HEK293 (cell line): ENCODE results near the gene GNG4.

Experiments
- CTCF ChIA-PET: fragments of 350-600 bp; formaldehyde crosslinking; extraction: SDS; loops from one replicate; lab custom pipeline; 2021; ENCODE audit warnings: antibody characterized with exemption; lab: Yijun Ruan, JAX
- POLR2A ChIA-PET: fragments of 300-600 bp; formaldehyde crosslinking; extraction: SDS; loops from one replicate; lab custom pipeline; 2020; ENCODE audit warnings: antibody characterized with exemption, inconsistent platforms; lab: Yijun Ruan, JAX
- H3K27ac ChIP-seq: fragments of 200-500 bp; sonication (Bioruptor generic); 2 replicates; pipeline ENCODE4 v1.5.1; 2014; ENCODE audit warnings: low read depth, low read length, control low read depth, inconsistent platforms; ENCODE audit errors: extremely low read depth
- H3K36me3 ChIP-seq, 2 experiments: fragments of 200-500 bp in 1 of 2; sonication (Bioruptor generic) in 1 of 2; 1 replicate in 1 of 2; 2 replicates in 1 of 2; pipeline ENCODE4 v1.5.1; 2014 to 2017; ENCODE audit warnings: inconsistent platforms in 2 of 2, low read length in 2 of 2; ENCODE audit not compliant: control insufficient read depth in 2 of 2, insufficient read depth in 1 of 2
- H3K4me1 ChIP-seq: fragments of 200-500 bp; sonication (Bioruptor generic); 2 replicates; pipeline ENCODE4 v1.5.1; 2014; ENCODE audit warnings: mild to moderate bottlenecking, low read length, inconsistent platforms; ENCODE audit not compliant: control insufficient read depth, insufficient read depth
- H3K4me3 ChIP-seq: 2 replicates; pipeline ENCODE4 v1.5.1; 2011; ENCODE audit warnings: low read depth, mild to moderate bottlenecking, control low read depth, low read length, moderate library complexity
- H3K9me3 ChIP-seq: fragments of 200-500 bp; sonication (Bioruptor generic); 2 replicates; pipeline ENCODE4 v1.5.1; 2014; ENCODE audit warnings: low read depth, low read length, inconsistent platforms; ENCODE audit not compliant: control insufficient read depth, insufficient read depth
- MYNN ChIP-seq: fragments of 450-650 bp; formaldehyde crosslinking; IDR thresholded peaks from 2 replicates; pipeline ENCODE4 v1.5.1; 2016; ENCODE audit warnings: missing biosample characterization, missing genetic modification characterization, borderline replicate concordance
- SP3 ChIP-seq: fragments of 450-650 bp; formaldehyde crosslinking; IDR thresholded peaks from 2 replicates; pipeline ENCODE4 v1.5.1; 2016; ENCODE audit warnings: missing biosample characterization, missing genetic modification characterization
- YY1 ChIP-seq: fragments of 450-650 bp; formaldehyde crosslinking; IDR thresholded peaks from 2 replicates; pipeline ENCODE4 v1.5.1; 2018; ENCODE audit warnings: missing biosample characterization, missing genetic modification characterization
- ZBTB17 ChIP-seq: fragments of 450-650 bp; formaldehyde crosslinking; IDR thresholded peaks from 2 replicates; pipeline ENCODE4 v1.5.1; 2016; ENCODE audit warnings: missing biosample characterization, missing genetic modification characterization
- ZNF266 ChIP-seq: fragments of 450-650 bp; formaldehyde crosslinking; IDR thresholded peaks from 2 replicates; pipeline ENCODE4 v1.5.1; 2016; ENCODE audit warnings: missing biosample characterization, missing genetic modification characterization, low read depth
- ZNF391 ChIP-seq: fragments of 450-650 bp; formaldehyde crosslinking; IDR thresholded peaks from 2 replicates; pipeline ENCODE4 v1.5.1; 2016; ENCODE audit warnings: low read depth, missing biosample characterization, missing genetic modification characterization, borderline replicate concordance
- ZNF510 ChIP-seq: fragments of 450-650 bp; formaldehyde crosslinking; IDR thresholded peaks from 2 replicates; pipeline ENCODE4 v1.5.1; 2018; ENCODE audit warnings: mild to moderate bottlenecking, missing genetic modification characterization, missing biosample characterization; ENCODE audit not compliant: insufficient replicate concordance
- ZNF529 ChIP-seq: fragments of 450-650 bp; formaldehyde crosslinking; IDR thresholded peaks from 2 replicates; pipeline ENCODE4 v1.5.1; 2017; ENCODE audit warnings: missing genetic modification characterization, missing biosample characterization; ENCODE audit not compliant: insufficient replicate concordance
- ZNF768 ChIP-seq: fragments of 450-650 bp; formaldehyde crosslinking; IDR thresholded peaks from 2 replicates; pipeline ENCODE4 v1.5.1; 2018; ENCODE audit warnings: missing biosample characterization, mild to moderate bottlenecking, missing genetic modification characterization
- TF ChIP-seq, protein P1 (sequence below): fragments of 450-650 bp; formaldehyde crosslinking; IDR thresholded peaks from 2 replicates; pipeline ENCODE4 v1.5.1; 2017; ENCODE audit warnings: missing biosample characterization, missing genetic modification characterization
- TF ChIP-seq, protein P2 (sequence below): fragments of 450-650 bp; formaldehyde crosslinking; IDR thresholded peaks from 2 replicates; pipeline ENCODE4 v1.5.1; 2016; ENCODE audit warnings: missing biosample characterization, missing genetic modification characterization
- TF ChIP-seq, protein P3 (sequence below): fragments of 450-650 bp; formaldehyde crosslinking; IDR thresholded peaks from 2 replicates; pipeline ENCODE4 v1.5.1; 2016; ENCODE audit warnings: missing biosample characterization, missing genetic modification characterization
- TF ChIP-seq, protein P4 (sequence below): fragments of 450-650 bp; formaldehyde crosslinking; IDR thresholded peaks from 2 replicates; pipeline ENCODE4 v1.5.1; 2016; ENCODE audit warnings: missing biosample characterization, missing genetic modification characterization
- TF ChIP-seq, protein P5 (sequence below): fragments of 450-650 bp; formaldehyde crosslinking; IDR thresholded peaks from 2 replicates; pipeline ENCODE4 v1.5.1; 2016; ENCODE audit warnings: missing biosample characterization, missing genetic modification characterization

Gene GNG4

DNA sequence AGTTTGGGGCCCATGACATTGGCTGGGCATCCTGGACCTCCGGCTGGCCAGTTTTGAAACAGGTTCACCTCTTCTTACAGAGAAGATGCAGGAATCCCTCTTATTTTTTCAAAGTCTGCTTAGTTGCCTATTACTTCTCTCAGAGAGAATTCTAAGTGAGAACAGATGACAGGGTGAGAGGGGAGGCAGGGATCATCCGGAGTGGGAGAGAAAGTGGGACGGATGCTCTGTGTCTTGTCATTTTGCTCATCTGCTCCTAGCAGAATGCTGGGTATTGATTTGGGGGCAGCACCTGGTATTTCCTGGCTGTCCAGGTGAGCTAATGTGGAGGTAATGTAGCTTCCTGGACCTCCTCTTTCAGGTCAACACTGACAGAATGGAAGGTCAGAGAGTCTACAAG is 32.4 kb downstream of the GNG4 start (continued):
- TF ChIP-seq, protein P1, sequence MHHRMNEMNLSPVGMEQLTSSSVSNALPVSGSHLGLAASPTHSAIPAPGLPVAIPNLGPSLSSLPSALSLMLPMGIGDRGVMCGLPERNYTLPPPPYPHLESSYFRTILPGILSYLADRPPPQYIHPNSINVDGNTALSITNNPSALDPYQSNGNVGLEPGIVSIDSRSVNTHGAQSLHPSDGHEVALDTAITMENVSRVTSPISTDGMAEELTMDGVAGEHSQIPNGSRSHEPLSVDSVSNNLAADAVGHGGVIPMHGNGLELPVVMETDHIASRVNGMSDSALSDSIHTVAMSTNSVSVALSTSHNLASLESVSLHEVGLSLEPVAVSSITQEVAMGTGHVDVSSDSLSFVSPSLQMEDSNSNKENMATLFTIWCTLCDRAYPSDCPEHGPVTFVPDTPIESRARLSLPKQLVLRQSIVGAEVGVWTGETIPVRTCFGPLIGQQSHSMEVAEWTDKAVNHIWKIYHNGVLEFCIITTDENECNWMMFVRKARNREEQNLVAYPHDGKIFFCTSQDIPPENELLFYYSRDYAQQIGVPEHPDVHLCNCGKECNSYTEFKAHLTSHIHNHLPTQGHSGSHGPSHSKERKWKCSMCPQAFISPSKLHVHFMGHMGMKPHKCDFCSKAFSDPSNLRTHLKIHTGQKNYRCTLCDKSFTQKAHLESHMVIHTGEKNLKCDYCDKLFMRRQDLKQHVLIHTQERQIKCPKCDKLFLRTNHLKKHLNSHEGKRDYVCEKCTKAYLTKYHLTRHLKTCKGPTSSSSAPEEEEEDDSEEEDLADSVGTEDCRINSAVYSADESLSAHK (tag by site-specific recombination) = no peak

DNA sequence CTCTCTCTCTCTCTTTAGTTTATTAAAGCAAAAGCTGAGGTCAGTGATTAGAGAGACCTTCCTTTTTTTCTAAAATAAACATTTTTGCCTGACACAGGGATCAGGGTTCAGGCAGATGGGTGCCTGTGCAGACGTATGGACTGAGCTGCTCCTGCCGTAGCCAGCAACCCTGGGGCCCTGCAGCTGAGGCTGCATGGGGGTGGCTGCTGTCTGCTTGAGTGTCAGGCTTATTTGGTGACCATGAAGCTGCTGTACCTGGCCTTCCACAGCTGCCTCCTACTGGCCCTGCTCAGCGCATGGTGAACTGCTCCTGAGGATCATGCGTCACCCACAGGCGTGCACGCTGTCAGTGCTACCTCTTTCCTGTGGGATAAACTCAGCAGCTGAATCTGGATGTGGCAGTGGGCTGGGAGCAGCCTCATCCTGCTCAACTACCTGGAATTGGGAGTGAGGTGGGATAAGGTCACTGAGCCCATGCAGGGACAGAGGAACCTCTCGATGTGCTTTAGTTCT is 35.1 kb downstream of the GNG4 start:
- Histone ChIP-seq H3K4me1 (no peaks in the 10 kb centered on the region), H3K36me3 (no peaks in the 10 kb centered on the region), H3K4me3 (no peak overlapping the region), H3K27ac (no peak overlapping the region), H3K9me3 (no peaks in the 10 kb centered on the region)
- POLR2A ChIA-PET = no interaction called here
- TF ChIP-seq ZBTB17 (tag by site-specific recombination) = no peak
- TF ChIP-seq, protein P2, sequence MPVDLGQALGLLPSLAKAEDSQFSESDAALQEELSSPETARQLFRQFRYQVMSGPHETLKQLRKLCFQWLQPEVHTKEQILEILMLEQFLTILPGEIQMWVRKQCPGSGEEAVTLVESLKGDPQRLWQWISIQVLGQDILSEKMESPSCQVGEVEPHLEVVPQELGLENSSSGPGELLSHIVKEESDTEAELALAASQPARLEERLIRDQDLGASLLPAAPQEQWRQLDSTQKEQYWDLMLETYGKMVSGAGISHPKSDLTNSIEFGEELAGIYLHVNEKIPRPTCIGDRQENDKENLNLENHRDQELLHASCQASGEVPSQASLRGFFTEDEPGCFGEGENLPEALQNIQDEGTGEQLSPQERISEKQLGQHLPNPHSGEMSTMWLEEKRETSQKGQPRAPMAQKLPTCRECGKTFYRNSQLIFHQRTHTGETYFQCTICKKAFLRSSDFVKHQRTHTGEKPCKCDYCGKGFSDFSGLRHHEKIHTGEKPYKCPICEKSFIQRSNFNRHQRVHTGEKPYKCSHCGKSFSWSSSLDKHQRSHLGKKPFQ (tag by site-specific recombination) = no peak
- CTCF ChIA-PET = interaction anchor here (0.6 to 2.6 kb wide), 4 partner anchors 13 to 357 kb away, joined by 3 to 19 read pairs (median 4); no protein-coding TSS in a partner anchor

DNA sequence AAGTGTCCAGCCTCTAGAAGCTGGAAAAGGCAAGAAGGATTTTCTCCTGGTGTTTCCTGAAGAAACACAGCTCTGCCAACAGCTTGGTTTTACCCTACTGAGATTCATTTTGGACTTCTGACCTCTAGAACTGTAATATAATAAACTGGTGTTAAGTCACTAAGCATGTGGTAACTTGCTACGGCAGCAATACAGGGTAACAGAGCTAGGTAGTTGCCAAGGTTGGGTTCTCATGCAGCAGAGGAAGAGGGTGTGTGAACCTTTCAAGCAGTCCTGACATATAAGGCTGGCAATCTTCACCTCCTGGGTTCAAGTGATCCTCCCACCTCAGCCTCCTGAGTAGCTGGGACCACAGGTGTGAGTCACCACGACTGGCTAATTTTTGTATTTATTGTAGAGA is 36.0 kb downstream of the GNG4 start:
- CTCF ChIA-PET = interaction anchor here (0.5 to 2.6 kb wide), 6 partner anchors 12 to 1287 kb away, joined by 4 to 19 read pairs (median 4); no protein-coding TSS in a partner anchor
- no peak overlapping the region for H3K4me3 ChIP-seq
- POLR2A ChIA-PET = no interaction called here

More for the DNA sequence above, 36.0 kb downstream of the GNG4 start:
- no peak for TF ChIP-seq MYNN (tag by site-specific recombination)
- TF ChIP-seq, protein P3, sequence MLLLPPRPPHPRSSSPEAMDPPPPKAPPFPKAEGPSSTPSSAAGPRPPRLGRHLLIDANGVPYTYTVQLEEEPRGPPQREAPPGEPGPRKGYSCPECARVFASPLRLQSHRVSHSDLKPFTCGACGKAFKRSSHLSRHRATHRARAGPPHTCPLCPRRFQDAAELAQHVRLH = no peak
- TF ChIP-seq ZNF266 (tag by site-specific recombination) = no peak
- no peak for TF ChIP-seq SP3 (tag by site-specific recombination)
- TF ChIP-seq, protein P4, sequence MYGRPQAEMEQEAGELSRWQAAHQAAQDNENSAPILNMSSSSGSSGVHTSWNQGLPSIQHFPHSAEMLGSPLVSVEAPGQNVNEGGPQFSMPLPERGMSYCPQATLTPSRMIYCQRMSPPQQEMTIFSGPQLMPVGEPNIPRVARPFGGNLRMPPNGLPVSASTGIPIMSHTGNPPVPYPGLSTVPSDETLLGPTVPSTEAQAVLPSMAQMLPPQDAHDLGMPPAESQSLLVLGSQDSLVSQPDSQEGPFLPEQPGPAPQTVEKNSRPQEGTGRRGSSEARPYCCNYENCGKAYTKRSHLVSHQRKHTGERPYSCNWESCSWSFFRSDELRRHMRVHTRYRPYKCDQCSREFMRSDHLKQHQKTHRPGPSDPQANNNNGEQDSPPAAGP (tag by site-specific recombination) = no peak
- TF ChIP-seq ZNF768 (tag by site-specific recombination) = no peak
- no peak for TF ChIP-seq ZNF510
- TF ChIP-seq ZNF529 (tag by site-specific recombination) = no peak
- TF ChIP-seq YY1 (tag by site-specific recombination) = no peak
- TF ChIP-seq, protein P5, sequence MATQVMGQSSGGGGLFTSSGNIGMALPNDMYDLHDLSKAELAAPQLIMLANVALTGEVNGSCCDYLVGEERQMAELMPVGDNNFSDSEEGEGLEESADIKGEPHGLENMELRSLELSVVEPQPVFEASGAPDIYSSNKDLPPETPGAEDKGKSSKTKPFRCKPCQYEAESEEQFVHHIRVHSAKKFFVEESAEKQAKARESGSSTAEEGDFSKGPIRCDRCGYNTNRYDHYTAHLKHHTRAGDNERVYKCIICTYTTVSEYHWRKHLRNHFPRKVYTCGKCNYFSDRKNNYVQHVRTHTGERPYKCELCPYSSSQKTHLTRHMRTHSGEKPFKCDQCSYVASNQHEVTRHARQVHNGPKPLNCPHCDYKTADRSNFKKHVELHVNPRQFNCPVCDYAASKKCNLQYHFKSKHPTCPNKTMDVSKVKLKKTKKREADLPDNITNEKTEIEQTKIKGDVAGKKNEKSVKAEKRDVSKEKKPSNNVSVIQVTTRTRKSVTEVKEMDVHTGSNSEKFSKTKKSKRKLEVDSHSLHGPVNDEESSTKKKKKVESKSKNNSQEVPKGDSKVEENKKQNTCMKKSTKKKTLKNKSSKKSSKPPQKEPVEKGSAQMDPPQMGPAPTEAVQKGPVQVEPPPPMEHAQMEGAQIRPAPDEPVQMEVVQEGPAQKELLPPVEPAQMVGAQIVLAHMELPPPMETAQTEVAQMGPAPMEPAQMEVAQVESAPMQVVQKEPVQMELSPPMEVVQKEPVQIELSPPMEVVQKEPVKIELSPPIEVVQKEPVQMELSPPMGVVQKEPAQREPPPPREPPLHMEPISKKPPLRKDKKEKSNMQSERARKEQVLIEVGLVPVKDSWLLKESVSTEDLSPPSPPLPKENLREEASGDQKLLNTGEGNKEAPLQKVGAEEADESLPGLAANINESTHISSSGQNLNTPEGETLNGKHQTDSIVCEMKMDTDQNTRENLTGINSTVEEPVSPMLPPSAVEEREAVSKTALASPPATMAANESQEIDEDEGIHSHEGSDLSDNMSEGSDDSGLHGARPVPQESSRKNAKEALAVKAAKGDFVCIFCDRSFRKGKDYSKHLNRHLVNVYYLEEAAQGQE (tag by site-specific recombination) = no peak
- no peak for TF ChIP-seq ZNF391
- no peak overlapping the region for H3K27ac ChIP-seq
- H3K36me3 ChIP-seq = no peaks in the 10 kb centered on the region
- H3K9me3 ChIP-seq = no peaks in the 10 kb centered on the region
- H3K4me1 ChIP-seq = no peaks in the 10 kb centered on the region
